ENCODE measurements around the gene CHMP2B. TPM values are rescaled to one million over a fixed set of nuclear protein-coding genes. Genes with fewer than 3 reads are reported as not detected.

CHMP2B gene
- total RNA-seq, 1 experiment from 2014 or later, result 49.4 TPM

DNA sequence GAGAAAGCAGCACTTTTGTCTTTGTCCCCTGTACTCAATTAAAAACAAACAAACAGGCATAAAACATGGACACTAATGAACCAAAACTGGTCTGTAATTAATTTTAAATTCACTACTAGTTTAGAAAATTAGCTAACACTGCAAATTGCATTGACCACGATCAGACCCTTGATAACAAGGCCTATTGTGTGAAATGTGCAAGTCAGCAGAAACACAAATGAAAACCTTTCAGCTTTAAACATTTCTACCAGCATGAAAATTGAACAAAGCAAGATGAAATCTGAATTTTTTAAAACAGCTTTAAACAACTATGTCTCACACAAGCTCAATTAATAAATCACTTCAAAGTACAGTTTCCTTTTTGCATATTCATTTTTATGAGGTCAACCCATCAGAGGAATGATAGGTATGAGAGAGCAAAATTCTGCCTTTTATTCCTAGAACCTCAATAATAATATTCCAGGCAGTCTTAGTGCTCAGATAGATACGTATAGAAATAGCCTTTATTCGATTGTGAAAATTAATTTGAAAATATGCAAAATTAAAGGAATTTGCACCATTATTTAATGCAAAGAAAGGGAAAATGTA lies 27.0 kb upstream of the CHMP2B start:
- Histone ChIP-seq H3K27me3 (ENCODE audit: low read length) (no peaks in the 10 kb centered on the region), H3K4me2 (ENCODE audit: low read length) (no peak overlapping the region), H3K79me2 (ENCODE audit: low read length) (no peaks in the 10 kb centered on the region), H3K9me3 (ENCODE audit: low read length) (peaks cover 10% of the 10 kb centered on the region; the same call in 1 of the 2 replicates), H2AFZ (ENCODE audit: low read length) (0 out of 2 replicates have a peak overlapping the region, but pooled peaks have one; percentile 13), H3K9ac (ENCODE audit: low read length) (no peak overlapping the region), H3K4me3 (ENCODE audit: low read length) (no peak overlapping the region), H3K27ac (ENCODE audit: low read length) (no peak overlapping the region), H3F3A (ENCODE audit: low read length, unreplicated experiment) (no peaks in the 10 kb centered on the region), H3K36me3 (ENCODE audit: low read depth, low read length) (peaks cover 5% of the 10 kb centered on the region; the same call in 1 of the 2 replicates), H3K9me2 (replicated peaks; ENCODE audit: low read length) (no peaks in the 10 kb centered on the region), H4K20me1 (ENCODE audit: low read length) (no peaks in the 10 kb centered on the region), H3K4me1 (ENCODE audit: insufficient read depth, low read length) (peaks cover 25% of the 10 kb centered on the region)
- no peak for DNase-seq
- no TSS peak for BruUV-seq (replicated peaks)
- intact Hi-C loops (cut with micrococcal nuclease), result no loop called here
- TF ChIP-seq, protein P1, sequence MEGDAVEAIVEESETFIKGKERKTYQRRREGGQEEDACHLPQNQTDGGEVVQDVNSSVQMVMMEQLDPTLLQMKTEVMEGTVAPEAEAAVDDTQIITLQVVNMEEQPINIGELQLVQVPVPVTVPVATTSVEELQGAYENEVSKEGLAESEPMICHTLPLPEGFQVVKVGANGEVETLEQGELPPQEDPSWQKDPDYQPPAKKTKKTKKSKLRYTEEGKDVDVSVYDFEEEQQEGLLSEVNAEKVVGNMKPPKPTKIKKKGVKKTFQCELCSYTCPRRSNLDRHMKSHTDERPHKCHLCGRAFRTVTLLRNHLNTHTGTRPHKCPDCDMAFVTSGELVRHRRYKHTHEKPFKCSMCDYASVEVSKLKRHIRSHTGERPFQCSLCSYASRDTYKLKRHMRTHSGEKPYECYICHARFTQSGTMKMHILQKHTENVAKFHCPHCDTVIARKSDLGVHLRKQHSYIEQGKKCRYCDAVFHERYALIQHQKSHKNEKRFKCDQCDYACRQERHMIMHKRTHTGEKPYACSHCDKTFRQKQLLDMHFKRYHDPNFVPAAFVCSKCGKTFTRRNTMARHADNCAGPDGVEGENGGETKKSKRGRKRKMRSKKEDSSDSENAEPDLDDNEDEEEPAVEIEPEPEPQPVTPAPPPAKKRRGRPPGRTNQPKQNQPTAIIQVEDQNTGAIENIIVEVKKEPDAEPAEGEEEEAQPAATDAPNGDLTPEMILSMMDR (conservative IDR thresholded peaks at IDR 0.05; ENCODE audit: low read depth, low read length), result no peak
- TF ChIP-seq EZH2 (IDR thresholded peaks at IDR 0.05; ENCODE audit: low read length, unreplicated experiment), result no peak
- no peak for TF ChIP-seq EZH2phosphoT487 (IDR thresholded peaks at IDR 0.05; ENCODE audit: borderline replicate concordance, low read length)
- CTCF ChIA-PET, result no interaction called here
- POLR2A ChIA-PET (ENCODE audit: unreplicated experiment), result no interaction called here
- ATAC-seq, result no peak

DNA sequence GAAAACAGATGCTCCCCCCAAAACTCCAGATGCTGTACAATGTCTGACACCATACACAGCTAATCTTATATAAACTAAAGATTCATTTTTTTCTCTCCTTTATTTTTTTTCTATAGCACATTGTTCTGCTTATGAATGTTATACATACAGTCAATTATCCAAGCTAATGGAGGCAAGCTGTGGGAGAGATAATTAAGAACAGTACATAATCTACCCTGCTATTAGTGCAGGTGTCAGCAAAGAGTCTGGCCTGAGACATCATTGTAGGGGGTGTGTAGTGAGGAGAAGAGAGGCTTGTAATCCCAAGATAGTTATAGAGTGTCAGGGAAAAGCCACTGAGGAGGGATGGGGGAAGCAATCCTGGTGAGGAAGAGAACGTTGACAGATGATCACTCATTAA lies 25.4 kb upstream of the CHMP2B start:
- H3K4me1 ChIP-seq (ENCODE audit: insufficient read depth, low read length), result peaks cover 37% of the 10 kb centered on the region
- no peaks in the 10 kb centered on the region for H3K79me2 ChIP-seq (ENCODE audit: low read length)
- H3F3A ChIP-seq (ENCODE audit: low read length, unreplicated experiment), result peaks cover 2% of the 10 kb centered on the region
- H2AFZ ChIP-seq (ENCODE audit: low read length), result no peak overlapping the region
- no peak overlapping the region for H3K27ac ChIP-seq (ENCODE audit: low read length)
- ATAC-seq (no peak), DNase-seq (no peak)
- H4K20me1 ChIP-seq (ENCODE audit: low read length), result no peaks in the 10 kb centered on the region
- no peak overlapping the region for H3K9ac ChIP-seq (ENCODE audit: low read length)
- POLR2A ChIA-PET (ENCODE audit: unreplicated experiment), result no interaction called here
- H3K9me3 ChIP-seq (ENCODE audit: low read length), result no peaks in the 10 kb centered on the region
- CTCF ChIA-PET, result no interaction called here
- H3K4me2 ChIP-seq (ENCODE audit: low read length), result no peak overlapping the region
- BruUV-seq (replicated peaks), result no TSS peak
- H3K4me3 ChIP-seq (ENCODE audit: low read length), result no peak overlapping the region
- intact Hi-C loops (cut with micrococcal nuclease), result no loop called here
- H3K9me2 ChIP-seq (replicated peaks; ENCODE audit: low read length), result no peaks in the 10 kb centered on the region
- TF ChIP-seq EZH2phosphoT487 (IDR thresholded peaks at IDR 0.05; ENCODE audit: borderline replicate concordance, low read length), result no peak
- TF ChIP-seq, protein P1 (conservative IDR thresholded peaks at IDR 0.05; ENCODE audit: low read depth, low read length), result no peak
- no peak for TF ChIP-seq EZH2 (IDR thresholded peaks at IDR 0.05; ENCODE audit: low read length, unreplicated experiment)
- H3K27me3 ChIP-seq (ENCODE audit: low read length), result no peaks in the 10 kb centered on the region
- H3K36me3 ChIP-seq (ENCODE audit: low read depth, low read length), result no peaks in the 10 kb centered on the region

DNA sequence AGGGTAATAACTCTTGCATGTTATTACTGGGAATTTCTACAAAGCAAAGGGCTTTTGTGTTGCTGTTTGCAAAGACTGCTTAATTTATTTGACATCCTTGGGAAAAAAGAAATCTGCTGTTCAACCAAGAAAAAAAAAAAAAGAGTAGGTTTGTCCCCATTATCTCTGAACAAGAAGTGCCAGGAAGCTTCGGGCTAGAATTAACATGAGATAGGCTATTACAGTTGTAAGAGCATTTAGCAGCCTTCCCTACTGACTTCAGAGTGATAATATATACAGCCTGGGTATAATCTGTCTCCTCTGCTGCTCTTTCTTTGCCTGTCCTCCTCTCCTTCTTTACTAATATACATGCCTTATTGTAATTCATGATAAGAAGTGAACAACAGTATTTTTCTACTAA lies 23.3 kb upstream of the CHMP2B start:
- ATAC-seq (no peak), DNase-seq (no peak)
- Histone ChIP-seq H3K27me3 (ENCODE audit: low read length) (no peaks in the 10 kb centered on the region), H3K79me2 (ENCODE audit: low read length) (no peaks in the 10 kb centered on the region), H4K20me1 (ENCODE audit: low read length) (no peaks in the 10 kb centered on the region), H3F3A (ENCODE audit: low read length, unreplicated experiment) (peaks cover 15% of the 10 kb centered on the region), H3K4me2 (ENCODE audit: low read length) (peak overlapping the region; percentile 28), H3K4me1 (ENCODE audit: insufficient read depth, low read length) (peaks cover 47% of the 10 kb centered on the region), H3K9me2 (replicated peaks; ENCODE audit: low read length) (no peaks in the 10 kb centered on the region), H3K36me3 (ENCODE audit: low read depth, low read length) (no peaks in the 10 kb centered on the region), H2AFZ (ENCODE audit: low read length) (peak overlapping the region; percentile 49), H3K4me3 (ENCODE audit: low read length) (no peak overlapping the region), H3K27ac (ENCODE audit: low read length) (peak overlapping the region; percentile 72), H3K9ac (ENCODE audit: low read length) (peak overlapping the region; percentile 6; the same call in 1 of the 2 replicates), H3K9me3 (ENCODE audit: low read length) (no peaks in the 10 kb centered on the region)
- intact Hi-C loops (cut with micrococcal nuclease), result no loop called here
- BruUV-seq (replicated peaks), result no TSS peak
- ChIA-PET POLR2A (ENCODE audit: unreplicated experiment) (no interaction called here), CTCF (no interaction called here)
- no peak for TF ChIP-seq EZH2phosphoT487 (IDR thresholded peaks at IDR 0.05; ENCODE audit: borderline replicate concordance, low read length)
- no peak for TF ChIP-seq EZH2 (IDR thresholded peaks at IDR 0.05; ENCODE audit: low read length, unreplicated experiment)
- TF ChIP-seq, protein P1 (conservative IDR thresholded peaks at IDR 0.05; ENCODE audit: low read depth, low read length), result no peak

Measured in PC-3 (cell line).